HL-60/S4 treated with phorbol 12-myristate 13-acetate at 8.2 ng/mL for 4 days and 3 days (cell line): ENCODE measurements around the gene OTX2.

Experiments
- in situ Hi-C: fragments of 300-500 bp; cut with MboI; formaldehyde crosslinking; loops from 2 replicates; pipeline ENCODE4 v1.15.0; 2022; ENCODE audit warnings: low sequenced_read_pairs

Gene OTX2

DNA sequence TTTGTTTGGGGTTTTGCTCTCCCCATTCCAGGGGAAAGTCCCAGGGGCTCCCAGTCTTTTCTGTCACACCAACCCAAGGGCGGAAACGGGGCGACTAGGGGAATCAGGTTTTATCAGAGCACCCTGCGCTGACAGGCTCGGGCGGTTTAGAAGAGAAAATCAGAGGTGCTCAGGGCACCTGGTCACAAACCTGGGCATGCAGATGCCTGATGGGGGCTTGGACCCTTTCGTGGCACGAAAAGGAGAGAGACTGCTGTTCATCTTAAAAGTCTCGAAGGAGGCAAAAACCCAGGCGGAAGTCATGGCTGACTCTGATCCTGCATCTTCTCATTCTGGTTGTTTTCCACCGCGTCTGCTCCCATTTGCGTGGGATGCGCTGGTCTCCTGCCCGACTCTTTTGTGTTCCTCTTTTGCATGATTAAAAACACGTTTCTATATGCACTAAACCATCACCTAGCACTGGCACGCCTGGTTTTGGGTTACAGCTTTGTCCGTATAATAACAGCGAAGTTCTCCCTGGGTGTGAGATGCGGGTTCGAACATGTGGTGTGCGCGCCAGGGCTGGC is 13.2 kb downstream of the OTX2 start:
- in situ Hi-C loops: no loop called here

- in situ Hi-C loops: no loop called here
These were observed 14.0 kb downstream of the OTX2 start for GRCh38 chr14:56796259-56796658.

- in situ Hi-C loops: no loop called here
These were observed 15.0 kb downstream of the OTX2 start for GRCh38 chr14:56795284-56795622.

GRCh38 chr14:56794557-56795283 is 15.6 kb downstream of the OTX2 start:
- in situ Hi-C loops: no loop called here

- in situ Hi-C loops: no loop called here
These were observed 16.2 kb downstream of the OTX2 start for GRCh38 chr14:56794088-56794556.

- in situ Hi-C loops: no loop called here
These were observed 20.3 kb downstream of the OTX2 start for GRCh38 chr14:56789955-56790354.

GRCh38 chr14:56787530-56787929 is 22.7 kb downstream of the OTX2 start:
- in situ Hi-C loops: no loop called here

GRCh38 chr14:56782711-56783110 is 27.6 kb downstream of the OTX2 start:
- in situ Hi-C loops: no loop called here

DNA sequence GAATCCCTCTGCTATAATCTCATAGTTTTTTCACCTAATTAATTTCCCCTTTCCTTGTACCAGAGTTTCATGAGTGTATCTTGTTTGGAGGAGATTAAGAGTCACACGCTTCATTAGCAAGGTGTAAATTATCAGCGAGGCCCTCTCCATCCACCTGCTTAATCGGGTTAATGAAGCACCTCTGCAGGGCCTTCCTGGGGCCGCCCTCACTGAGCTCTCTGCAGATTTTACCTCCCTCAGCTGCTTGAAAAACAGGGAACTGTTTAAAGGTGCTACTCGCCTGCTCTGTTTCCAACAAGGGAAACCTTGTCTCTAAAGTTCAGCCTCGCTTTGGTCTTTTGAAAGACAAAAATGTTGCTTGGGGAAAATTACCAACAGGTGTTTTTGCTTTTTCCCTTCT is 35.8 kb downstream of the OTX2 start:
- in situ Hi-C loops: no loop called here

- in situ Hi-C loops: no loop called here
These were observed 39.8 kb downstream of the OTX2 start for GRCh38 chr14:56770512-56770911.

GRCh38 chr14:56760164-56760914 is 49.9 kb downstream of the OTX2 start:
- in situ Hi-C loops: no loop called here

DNA sequence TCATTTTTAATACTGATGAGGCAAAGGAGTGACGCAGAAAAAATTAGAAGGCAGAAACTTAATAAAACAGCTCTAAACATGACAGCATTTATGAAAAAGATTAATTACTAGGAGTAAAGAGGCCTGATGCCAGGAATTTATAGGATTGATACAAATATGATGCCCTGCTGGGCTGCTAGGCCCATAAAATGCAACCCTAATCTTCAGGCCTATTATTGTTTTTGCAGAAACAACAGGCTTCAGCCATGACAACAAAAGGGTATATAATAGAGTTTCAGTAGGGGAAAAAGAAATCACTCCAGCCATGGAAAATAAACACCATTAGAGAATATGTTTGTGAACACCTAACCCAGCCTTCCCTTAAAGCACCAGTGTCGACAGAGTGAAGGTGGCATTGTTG is 50.6 kb downstream of the OTX2 start:
- in situ Hi-C loops: no loop called here

- in situ Hi-C loops: no loop called here
These were observed 51.2 kb downstream of the OTX2 start for GRCh38 chr14:56759094-56759493.

- in situ Hi-C loops: no loop called here
These were observed 55.4 kb downstream of the OTX2 start for GRCh38 chr14:56754921-56755320.

- in situ Hi-C loops: no loop called here
These were observed 56.9 kb downstream of the OTX2 start for GRCh38 chr14:56753396-56753795.

DNA sequence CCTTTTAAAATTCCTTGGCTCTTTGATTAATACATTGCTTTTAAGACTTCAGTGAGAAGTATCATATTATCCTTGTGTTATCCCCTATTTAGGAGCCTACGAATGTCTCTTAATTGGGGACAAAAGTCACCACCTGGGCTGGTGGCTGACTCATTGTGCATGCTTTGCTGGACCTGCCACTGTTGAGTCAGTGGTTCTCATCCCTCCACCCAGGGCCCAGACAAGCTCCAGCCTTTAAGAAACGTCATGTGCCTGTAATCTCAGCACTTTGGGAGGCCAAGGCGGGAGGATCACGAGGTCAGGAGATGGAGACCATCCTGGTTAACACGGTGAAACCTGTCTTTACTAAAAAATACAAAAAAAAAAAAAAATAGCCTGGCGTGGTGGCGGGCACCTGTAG is 57.9 kb downstream of the OTX2 start:
- in situ Hi-C loops: no loop called here

- in situ Hi-C loops: no loop called here
These were observed 58.8 kb downstream of the OTX2 start for GRCh38 chr14:56751471-56751870.
